AG09309 (cell line): ENCODE results near the gene CACNA1C.

Experiments
- DNase-seq: peaks from one replicate; pipeline ENCODE4 v3.0.0-alpha.2; 2010; ENCODE audit warnings: low read depth
- H3K4me3 ChIP-seq: 2 replicates; pipeline ENCODE4 v1.5.1; 2011; ENCODE audit warnings: mild to moderate bottlenecking, low read depth, low read length, moderate library complexity; ENCODE audit not compliant: control insufficient read depth
- TF ChIP-seq, protein P1 (sequence below): IDR thresholded peaks from 2 replicates; pipeline ENCODE4 v1.5.1; 2011; ENCODE audit warnings: mild to moderate bottlenecking, low read depth, low read length, inconsistent platforms; ENCODE audit not compliant: insufficient read depth, control insufficient read depth; ENCODE audit errors: missing control alignments

CACNA1C gene

GRCh38 chr12:2539938-2540337, 487.2 kb downstream of the CACNA1C start:
- no peak overlapping the region for H3K4me3 ChIP-seq
- TF ChIP-seq, protein P1, sequence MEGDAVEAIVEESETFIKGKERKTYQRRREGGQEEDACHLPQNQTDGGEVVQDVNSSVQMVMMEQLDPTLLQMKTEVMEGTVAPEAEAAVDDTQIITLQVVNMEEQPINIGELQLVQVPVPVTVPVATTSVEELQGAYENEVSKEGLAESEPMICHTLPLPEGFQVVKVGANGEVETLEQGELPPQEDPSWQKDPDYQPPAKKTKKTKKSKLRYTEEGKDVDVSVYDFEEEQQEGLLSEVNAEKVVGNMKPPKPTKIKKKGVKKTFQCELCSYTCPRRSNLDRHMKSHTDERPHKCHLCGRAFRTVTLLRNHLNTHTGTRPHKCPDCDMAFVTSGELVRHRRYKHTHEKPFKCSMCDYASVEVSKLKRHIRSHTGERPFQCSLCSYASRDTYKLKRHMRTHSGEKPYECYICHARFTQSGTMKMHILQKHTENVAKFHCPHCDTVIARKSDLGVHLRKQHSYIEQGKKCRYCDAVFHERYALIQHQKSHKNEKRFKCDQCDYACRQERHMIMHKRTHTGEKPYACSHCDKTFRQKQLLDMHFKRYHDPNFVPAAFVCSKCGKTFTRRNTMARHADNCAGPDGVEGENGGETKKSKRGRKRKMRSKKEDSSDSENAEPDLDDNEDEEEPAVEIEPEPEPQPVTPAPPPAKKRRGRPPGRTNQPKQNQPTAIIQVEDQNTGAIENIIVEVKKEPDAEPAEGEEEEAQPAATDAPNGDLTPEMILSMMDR: no peak
- no peak for DNase-seq

DNA sequence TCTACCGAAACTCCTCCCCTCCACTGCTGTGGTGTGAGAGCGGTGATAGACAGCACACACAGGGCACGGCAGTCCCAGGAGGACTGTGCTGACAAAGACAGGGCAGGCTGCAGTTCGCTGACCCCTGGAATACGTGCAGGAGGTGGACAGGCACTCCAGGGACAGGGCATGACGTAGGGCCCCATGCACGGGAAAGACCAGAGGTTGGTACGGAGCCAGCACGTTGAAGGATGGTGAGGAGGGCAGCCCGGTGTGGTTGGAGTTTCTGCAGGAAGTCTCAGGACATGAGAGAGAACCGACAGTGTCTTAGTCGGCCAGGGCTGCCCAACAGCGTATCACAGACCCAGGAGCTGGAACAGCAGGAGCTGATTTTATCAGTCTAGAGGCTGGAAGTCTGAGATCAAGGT, 487.8 kb downstream of the CACNA1C start:
- DNase-seq: no peak
- no peak overlapping the region for H3K4me3 ChIP-seq
- TF ChIP-seq, protein P1: no peak

GRCh38 chr12:2541631-2542204, 488.9 kb downstream of the CACNA1C start:
- no peak for DNase-seq
- H3K4me3 ChIP-seq: no peak overlapping the region
- TF ChIP-seq, protein P1: no peak

DNA sequence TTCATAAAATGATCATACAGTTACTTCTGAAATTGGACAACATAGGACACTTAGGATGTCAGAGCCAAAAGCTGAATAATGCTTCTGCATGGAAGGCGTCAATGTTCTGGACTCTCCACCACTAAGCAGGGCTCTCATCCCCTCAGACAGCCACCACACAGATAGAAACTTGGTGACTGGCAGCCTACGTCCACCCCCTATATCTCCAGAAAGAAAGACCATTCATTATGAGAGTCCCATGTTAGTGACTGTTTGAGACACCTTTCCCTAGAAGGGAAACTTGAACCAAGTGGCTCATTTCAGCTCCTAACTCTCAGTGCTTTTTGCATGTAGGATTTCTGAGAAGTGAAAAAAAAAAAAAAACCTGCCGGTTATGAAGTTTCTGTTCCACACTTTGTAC, 491.0 kb downstream of the CACNA1C start:
- no peak for DNase-seq
- TF ChIP-seq, protein P1: no peak
- no peak overlapping the region for H3K4me3 ChIP-seq

DNA sequence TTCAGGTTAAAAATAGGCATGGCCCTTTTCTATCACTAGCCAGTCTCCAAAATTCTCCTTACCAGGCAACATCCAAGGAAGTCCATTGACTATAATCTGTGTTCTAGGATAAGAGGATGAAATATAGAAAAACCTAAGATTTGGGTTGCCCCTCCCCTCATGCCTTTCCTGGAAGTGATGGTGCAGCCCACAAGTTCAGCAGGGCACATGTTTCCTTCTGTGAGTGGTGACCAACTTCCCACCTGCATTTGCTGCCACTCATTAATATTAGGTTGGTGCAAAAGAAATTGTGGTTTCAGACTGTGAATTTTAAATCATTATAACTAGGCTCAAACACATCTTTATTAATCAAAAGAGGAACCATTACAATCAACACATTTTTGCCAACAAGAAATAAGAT, 491.4 kb downstream of the CACNA1C start:
- TF ChIP-seq, protein P1: no peak
- no peak for DNase-seq
- no peak overlapping the region for H3K4me3 ChIP-seq

DNA sequence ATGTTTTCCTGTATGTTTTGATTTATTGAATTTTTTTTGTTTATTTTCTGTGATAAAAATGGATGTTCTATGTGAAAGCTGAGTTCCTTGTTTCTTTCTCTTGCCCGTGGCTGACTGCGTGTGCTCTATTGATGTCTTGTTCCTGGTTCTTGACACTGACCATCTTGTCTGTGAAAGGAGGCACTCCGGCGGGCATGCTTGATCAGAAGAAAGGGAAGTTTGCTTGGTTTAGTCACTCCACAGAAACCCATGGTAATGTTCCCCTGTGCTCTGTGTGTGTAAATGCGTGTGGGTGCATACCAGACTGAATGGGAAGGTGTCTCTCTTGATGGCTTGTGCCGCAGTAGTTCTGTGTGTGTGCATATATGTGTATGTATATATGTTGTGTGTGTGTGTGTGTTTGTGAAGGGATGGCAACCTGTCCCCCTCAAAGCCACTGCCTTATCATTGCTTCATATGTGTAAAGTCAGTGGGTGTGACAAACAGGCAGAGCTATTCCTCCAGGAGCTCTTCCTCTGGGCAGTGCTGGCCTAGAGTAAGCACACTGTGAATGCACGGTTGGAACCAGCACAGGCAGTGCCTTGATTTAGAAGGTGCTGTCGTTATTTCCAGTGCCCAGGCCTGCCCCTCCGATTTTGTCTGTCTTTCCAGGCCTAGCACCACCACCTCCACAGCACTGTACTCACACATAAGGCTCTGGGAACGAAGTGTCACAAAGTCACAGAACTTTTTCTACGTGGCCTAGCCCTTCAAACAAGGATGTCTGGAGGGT, 494.7 kb downstream of the CACNA1C start:
- H3K4me3 ChIP-seq: no peak overlapping the region
- TF ChIP-seq, protein P1: no peak
- DNase-seq: no peak
